GM18907 (cell line): ENCODE data around the gene EPB41L4A.

Source experiments
- ATAC-seq: cut with Tn5 transposase; IDR thresholded peaks from one replicate; pipeline ENCODE4 v1.9.1; 2021; ENCODE audit warnings: mild to moderate bottlenecking, moderate library complexity; ENCODE audit not compliant: unreplicated experiment

The EPB41L4A gene

DNA sequence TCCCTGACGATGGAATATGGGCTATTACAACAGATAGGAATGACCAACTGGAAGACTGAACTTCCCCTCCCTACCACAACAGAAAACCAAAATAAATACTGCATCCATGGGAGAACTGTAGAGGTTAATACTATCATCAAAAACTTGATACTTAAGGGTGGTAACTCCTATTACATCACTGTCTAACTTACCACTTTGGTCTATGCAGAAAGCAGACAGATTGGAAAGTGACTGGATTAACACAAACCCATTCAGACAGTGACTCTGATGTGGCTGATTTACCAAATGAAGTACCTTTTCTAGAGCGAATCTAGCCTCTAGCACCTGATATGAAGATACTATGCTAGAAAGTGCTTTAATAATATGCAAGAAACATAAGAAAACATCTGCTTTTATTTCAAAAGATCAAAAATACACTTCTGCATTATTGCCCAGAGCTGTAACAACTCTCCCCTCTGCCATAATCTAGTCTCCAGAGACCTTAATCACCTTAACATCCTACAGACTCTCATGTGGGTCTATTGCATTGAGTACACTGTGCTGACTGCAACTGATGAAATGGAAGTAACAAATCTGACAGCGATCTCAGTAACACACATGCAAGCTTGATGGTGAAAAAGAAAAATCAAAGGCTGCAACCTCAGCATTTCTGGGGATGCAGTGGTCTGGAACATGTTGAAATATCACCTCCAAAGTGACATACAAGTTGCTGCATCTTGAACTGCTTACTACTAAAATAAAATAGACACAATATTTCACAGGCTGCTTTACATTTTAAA is 62.7 kb downstream of the EPB41L4A start:
- no peak for ATAC-seq

DNA sequence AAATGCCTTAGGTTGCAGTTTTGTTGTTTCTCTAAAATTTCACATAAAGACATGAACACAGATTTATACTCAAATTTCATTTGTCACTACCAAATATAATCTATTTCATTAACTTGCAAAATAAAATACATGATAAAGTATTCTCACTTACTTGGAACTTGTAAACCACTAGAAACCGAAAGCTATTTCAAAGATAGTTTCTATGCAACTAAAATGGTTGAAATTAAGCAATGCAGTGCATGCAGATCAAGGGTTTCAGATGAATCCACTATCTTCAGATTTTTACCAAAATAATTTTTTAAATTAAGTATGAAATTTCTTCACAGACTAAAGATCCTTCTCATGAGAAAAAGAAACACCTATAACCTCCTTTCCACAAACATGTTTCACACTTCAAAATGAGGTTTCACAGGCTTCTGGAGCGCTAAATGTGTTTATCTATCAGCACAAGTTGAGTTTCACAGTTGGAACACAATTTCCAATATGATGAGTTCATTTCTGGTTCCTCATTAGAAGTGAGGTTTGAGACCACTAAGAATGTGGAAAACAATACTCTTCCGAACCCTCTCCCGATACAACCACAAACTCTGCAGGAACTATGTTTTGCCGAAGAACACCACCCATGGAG is 63.9 kb downstream of the EPB41L4A start:
- ATAC-seq: no peak

GRCh38 chr5:112353678-112354077 is 65.4 kb downstream of the EPB41L4A start:
- no peak for ATAC-seq

DNA sequence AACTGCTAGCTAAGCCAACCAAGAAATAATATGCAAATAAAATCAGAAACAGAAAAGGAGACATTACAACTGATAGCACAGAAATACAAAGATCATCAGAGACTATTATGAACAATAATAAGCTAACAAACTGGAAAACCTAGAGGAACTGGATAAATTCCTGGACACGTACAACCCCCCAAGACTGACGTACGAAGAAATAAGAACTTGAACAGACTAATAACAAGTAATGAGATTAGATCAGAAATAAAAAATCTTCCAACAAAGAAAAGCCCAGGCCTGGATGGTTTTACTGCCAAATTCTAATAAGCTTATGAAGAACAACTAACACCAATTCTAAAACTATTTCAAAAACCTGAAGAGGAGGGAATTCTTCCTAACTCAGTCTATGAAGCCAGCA is 67.9 kb downstream of the EPB41L4A start:
- ATAC-seq: no peak

GRCh38 chr5:112350626-112351025 is 68.5 kb downstream of the EPB41L4A start:
- no peak for ATAC-seq

- ATAC-seq: no peak
Measured at GRCh38 chr5:112349371-112349770, 69.7 kb downstream of the EPB41L4A start.

DNA sequence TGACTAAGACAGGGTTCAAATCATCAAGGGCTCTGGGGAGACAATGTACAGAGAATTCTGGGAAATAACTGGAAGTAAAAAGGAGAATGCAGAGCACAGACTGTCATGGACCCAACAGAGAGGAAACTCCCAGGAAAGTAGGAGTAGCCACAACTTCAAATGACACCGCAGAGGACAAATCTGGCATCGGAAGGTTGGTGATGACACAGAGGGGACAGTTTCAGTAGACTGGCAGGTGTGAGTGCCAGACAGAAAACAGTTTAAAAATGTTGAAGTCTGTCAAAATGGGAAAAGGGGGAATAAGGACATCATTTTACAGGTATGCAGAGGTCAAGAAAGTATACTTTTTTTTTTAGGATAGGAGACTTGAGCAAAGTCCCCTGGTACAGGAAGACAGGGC is 70.2 kb downstream of the EPB41L4A start:
- no peak for ATAC-seq

GRCh38 chr5:112348387-112348786 is 70.7 kb downstream of the EPB41L4A start:
- no peak for ATAC-seq

DNA sequence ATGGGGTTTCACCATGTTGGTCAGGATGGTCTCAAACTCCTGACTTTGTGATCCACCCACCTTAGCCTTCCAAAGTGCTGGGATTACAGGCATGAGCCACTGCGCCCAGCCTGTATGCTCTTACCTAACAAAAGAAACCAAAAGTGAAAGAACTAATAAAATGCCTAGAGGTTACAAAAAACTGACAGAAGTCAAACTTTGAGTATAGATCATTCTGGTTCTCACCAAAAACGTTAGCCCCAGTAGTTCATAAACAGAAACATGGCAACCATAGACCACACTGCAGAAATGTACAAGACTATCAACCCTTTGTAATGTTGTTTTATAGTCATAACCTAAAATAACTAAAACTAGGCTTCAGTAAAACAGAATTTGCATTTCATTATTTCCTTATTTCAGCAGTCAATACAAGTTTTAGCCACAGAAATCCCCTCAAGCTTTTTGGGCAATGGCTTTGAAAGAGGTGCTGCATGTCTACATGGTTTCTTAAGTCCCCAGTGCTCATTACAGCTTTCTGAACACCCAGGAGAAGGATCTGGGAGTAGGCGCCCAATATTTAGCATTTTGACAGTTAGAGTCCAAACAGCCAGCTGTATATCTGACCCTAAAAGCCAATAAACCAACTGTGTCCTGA is 72.5 kb downstream of the EPB41L4A start:
- peak; percentile 77 for ATAC-seq

- no peak for ATAC-seq
Measured at GRCh38 chr5:112344540-112344939, 74.5 kb downstream of the EPB41L4A start.

GRCh38 chr5:112342389-112342788 is 76.7 kb downstream of the EPB41L4A start:
- ATAC-seq: no peak

DNA sequence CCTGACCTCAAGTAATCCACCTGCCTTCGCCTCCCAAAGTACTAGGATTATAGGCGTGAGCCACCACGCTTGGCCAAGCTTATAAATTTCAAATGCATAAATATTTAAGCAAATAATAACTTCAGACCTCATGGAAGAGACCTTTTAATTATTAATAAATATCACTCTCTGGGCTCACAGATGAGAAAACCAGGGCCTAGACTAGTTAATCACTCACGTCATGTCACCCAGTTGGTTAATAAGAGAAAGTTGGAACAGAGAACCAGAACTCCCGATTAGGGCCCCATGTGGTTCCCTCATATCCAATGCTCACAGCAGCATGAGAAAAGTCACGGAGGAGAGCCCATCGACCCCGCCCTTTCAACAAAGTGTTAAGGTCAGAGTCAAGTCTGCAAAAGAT is 79.3 kb downstream of the EPB41L4A start:
- ATAC-seq: no peak

- ATAC-seq: no peak
Measured at GRCh38 chr5:112338681-112339337, 80.3 kb downstream of the EPB41L4A start.

DNA sequence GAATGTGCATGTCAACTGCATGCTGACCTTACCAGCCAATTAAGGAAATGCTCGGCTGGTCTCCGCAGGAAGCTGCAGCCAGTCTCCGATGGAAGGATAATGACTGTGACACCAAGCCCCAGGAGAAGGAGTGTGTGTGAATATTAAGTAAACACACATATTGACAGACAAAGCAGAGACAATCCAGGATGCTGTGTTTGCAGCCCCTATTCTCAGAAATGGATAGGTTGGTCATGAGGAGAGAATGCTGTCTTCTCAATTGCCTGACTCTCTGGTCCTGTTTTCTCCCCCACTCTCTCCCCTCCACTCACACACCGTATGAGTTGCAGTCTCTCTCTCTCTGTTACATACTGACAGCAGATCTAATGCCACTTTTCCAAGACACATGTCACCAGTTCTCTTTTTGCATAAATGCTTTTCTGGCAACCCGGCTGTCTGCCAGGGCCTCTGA is 85.7 kb downstream of the EPB41L4A start:
- no peak for ATAC-seq

GRCh38 chr5:112331892-112332291 is 87.2 kb downstream of the EPB41L4A start:
- no peak for ATAC-seq

DNA sequence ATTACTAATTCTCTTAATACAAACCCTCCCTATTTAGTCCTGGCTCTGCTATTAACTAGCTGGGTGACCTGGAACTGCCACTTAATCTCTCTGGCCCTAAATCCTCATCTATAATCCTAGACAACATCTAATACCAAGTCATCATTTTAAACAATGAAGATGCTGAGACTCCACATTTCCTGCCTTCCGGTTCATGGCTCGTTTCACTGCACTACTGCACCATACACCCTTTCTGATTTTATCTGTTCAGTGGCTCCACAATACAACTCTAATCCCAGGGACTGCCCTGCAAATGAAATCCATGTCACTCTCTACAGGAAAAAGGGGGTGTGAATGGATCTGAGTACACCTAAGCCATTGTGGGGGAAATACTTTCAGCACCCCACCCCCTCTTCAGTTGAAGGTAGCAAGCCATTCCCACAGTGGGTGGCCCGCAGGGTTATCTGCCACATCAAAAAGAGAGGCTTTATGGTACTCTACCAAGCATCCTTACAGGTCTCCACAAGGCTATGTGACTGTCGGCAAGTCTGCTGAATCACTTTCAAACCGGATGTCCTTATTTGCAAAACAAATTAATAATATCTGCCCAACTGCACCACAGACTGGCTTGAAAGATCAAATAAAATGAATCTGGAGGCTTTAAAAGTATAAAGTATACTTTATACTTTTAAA is 89.5 kb downstream of the EPB41L4A start:
- peak; percentile 95 for ATAC-seq

- no peak for ATAC-seq
Measured at GRCh38 chr5:112323166-112323565, 95.9 kb downstream of the EPB41L4A start.

- ATAC-seq: no peak
Measured at GRCh38 chr5:112320408-112320807, 98.7 kb downstream of the EPB41L4A start.

DNA sequence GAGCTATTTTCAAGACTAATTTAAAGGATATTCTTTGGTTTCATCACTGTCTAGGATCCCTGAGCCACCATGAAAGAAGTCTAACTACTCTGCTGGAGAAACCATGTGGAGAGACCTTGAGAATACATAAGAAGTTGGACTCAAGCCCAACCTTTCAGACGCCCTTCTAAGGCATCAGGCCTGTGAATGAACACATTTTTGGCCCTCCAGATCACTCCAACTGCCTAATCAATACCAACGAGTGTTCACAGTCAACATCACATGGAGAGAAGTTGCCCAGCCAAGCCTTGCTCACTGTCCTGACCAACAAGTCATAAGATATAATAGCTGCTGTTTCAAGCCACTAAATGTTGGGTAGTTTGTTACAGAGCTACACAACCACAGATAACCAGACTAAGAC is 100.7 kb downstream of the EPB41L4A start:
- no peak for ATAC-seq

GRCh38 chr5:112317866-112318265 is 101.2 kb downstream of the EPB41L4A start:
- no peak for ATAC-seq

- ATAC-seq: no peak
Measured at GRCh38 chr5:112316731-112317130, 102.3 kb downstream of the EPB41L4A start.
